ENCODE data around the gene DGKH.
"Not testable (repeated sequence)": the region's sequence is repeated elsewhere in the genome, so short reads cannot be mapped to it uniquely, and the experiment has no call there.

DGKH gene

GRCh38 chr13:42221121-42221765, 172.8 kb downstream of the DGKH start:
- no peak overlapping the region for H3K4me3 ChIP-seq
- no peaks in the 10 kb centered on the region for H3K4me1 ChIP-seq
- H3K36me3 ChIP-seq = peaks cover 50 to 66% (median 66%) of the 10 kb centered on the region in 3 donors
- no peaks in the 10 kb centered on the region for H3K9me3 ChIP-seq
- intact Hi-C loops (cut with DNase I; ENCODE audit: low total_unique reads) = no loop called here
- no peaks in the 10 kb centered on the region for H3K27me3 ChIP-seq
- no peak for DNase-seq
- no peak overlapping the region for H3K27ac ChIP-seq
- TF ChIP-seq, protein P1, sequence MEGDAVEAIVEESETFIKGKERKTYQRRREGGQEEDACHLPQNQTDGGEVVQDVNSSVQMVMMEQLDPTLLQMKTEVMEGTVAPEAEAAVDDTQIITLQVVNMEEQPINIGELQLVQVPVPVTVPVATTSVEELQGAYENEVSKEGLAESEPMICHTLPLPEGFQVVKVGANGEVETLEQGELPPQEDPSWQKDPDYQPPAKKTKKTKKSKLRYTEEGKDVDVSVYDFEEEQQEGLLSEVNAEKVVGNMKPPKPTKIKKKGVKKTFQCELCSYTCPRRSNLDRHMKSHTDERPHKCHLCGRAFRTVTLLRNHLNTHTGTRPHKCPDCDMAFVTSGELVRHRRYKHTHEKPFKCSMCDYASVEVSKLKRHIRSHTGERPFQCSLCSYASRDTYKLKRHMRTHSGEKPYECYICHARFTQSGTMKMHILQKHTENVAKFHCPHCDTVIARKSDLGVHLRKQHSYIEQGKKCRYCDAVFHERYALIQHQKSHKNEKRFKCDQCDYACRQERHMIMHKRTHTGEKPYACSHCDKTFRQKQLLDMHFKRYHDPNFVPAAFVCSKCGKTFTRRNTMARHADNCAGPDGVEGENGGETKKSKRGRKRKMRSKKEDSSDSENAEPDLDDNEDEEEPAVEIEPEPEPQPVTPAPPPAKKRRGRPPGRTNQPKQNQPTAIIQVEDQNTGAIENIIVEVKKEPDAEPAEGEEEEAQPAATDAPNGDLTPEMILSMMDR (IDR thresholded peaks at IDR 0.05) = no peak

DNA sequence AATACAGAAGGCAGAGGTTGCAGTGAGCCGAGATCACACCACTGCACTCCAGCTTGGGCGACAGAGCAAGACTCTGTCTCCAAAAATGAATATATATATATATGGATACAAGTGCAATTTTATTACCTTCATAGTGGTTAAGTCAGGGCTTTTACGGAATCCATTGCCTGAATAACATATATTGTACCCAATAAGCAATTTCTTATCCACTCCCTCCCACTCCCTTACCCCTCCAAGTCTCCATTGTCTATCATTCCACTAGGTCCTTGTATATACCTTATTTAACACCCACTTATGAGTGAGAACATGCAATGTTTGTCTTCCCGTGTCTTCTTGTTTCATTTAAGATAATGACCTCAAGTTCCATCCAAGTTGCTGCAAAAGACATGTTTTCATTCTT, 175.2 kb downstream of the DGKH start:
- TF ChIP-seq, protein P1 (IDR thresholded peaks at IDR 0.05) = no peak
- Histone ChIP-seq H3K4me3 (no peak overlapping the region), H3K36me3 (peaks cover 49 to 68% (median 55%) of the 10 kb centered on the region in 3 donors), H3K9me3 (no peaks in the 10 kb centered on the region), H3K27ac (no peak overlapping the region), H3K4me1 (no peaks in the 10 kb centered on the region), H3K27me3 (no peaks in the 10 kb centered on the region)
- DNase-seq = no peak
- intact Hi-C loops (cut with DNase I; ENCODE audit: low total_unique reads) = no loop called here

DNA sequence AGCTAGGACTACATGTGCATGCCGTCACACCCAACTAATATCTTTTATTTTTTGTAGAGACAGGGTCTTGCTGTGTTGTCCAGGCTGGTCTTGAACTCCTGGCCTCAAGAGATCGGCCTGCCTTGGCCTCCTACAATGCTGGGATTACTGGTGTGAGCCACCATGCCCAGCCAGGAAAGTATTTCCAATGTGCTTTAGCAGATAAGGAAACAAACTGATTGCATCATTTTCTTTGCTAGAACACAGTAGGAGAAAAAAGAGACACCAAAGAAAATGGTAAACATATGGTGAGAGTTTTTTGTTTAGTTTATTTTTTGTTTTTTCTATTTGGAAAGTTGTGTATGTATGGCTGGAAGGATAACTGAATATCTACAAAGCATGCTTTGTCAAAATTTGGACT, 176.6 kb downstream of the DGKH start:
- H3K4me1 ChIP-seq = no peaks in the 10 kb centered on the region
- TF ChIP-seq, protein P1 (IDR thresholded peaks at IDR 0.05) = no peak
- no peaks in the 10 kb centered on the region for H3K9me3 ChIP-seq
- no peak for DNase-seq
- intact Hi-C loops (cut with DNase I; ENCODE audit: low total_unique reads) = no loop called here
- H3K27ac ChIP-seq = no peak overlapping the region
- no peaks in the 10 kb centered on the region for H3K27me3 ChIP-seq
- peaks cover 38 to 66% (median 61%) of the 10 kb centered on the region in 3 donors for H3K36me3 ChIP-seq
- no peak overlapping the region for H3K4me3 ChIP-seq

DNA sequence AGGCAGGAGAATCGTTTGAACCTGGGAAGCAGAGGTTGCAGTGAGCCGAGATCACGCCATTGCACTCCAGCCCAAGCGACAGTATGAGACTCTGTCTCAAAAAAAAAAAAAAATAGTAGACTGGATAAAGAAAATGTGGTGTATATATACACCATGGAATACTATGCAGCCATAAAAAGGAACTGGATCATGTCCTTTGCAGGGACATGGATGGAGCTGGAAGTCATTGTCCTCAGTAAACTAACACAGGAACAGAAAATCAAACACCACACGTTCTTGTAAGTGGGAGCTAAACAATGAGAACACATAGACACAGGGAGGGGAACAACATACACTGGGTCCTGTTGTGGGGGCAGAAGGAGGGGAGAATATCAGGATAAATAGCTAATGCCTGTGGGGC, 178.3 kb downstream of the DGKH start:
- H3K4me1 ChIP-seq; DNase-seq; H3K4me3 ChIP-seq; H3K27me3 ChIP-seq; H3K27ac ChIP-seq; H3K9me3 ChIP-seq; intact Hi-C loops (cut with DNase I; ENCODE audit: low total_unique reads): not testable (repeated sequence)
- H3K36me3 ChIP-seq = peaks cover 25 to 63% (median 44%) of the 10 kb centered on the region in 3 donors

DNA sequence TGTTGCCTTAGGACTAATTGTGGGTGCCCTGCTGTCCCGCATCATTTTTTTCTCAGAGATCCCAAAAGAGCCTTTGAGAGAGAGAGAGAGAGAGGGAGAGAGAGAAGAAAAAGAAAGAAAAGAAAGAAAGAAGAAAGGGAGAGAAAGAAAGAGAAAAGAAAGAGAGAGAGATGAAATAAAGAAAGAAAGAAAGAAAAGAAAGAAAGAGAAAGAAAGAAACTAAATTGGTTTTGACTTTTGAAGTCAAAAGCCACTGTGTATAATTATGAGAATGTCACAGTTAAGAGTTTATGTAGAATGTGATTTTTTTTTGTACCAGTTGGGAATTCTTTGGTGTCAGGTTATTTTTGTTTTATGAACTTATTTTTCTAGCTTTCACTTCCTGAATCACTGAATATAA, 180.1 kb downstream of the DGKH start:
- DNase-seq = no peak
- peaks cover 18 to 55% (median 28%) of the 10 kb centered on the region in 3 donors for H3K36me3 ChIP-seq

GRCh38 chr13:42229287-42229686, 180.8 kb downstream of the DGKH start:
- Histone ChIP-seq H3K27ac (no peak overlapping the region), H3K36me3 (peaks cover 16 to 49% (median 23%) of the 10 kb centered on the region in 3 donors), H3K4me1 (no peaks in the 10 kb centered on the region), H3K9me3 (no peaks in the 10 kb centered on the region), H3K27me3 (no peaks in the 10 kb centered on the region), H3K4me3 (no peak overlapping the region)
- no peak for DNase-seq
- TF ChIP-seq, protein P1 (IDR thresholded peaks at IDR 0.05) = no peak
- intact Hi-C loops (cut with DNase I; ENCODE audit: low total_unique reads) = no loop called here

More for the DNA sequence above, 180.1 kb downstream of the DGKH start:
- Histone ChIP-seq H3K4me1 (no peaks in the 10 kb centered on the region), H3K9me3 (no peaks in the 10 kb centered on the region), H3K27me3 (no peaks in the 10 kb centered on the region), H3K4me3 (no peak overlapping the region), H3K27ac (no peak overlapping the region)
- TF ChIP-seq, protein P1 (IDR thresholded peaks at IDR 0.05) = no peak
- intact Hi-C loops (cut with DNase I; ENCODE audit: low total_unique reads) = no loop called here

Data from tibial artery (tissue), 4 donors.